ELF-1 (cell line): Measurements from ENCODE around the gene BZW2.

ENCODE experiments used
- DNase-seq: peaks from one replicate; pipeline ENCODE4 v3.0.0-alpha.2; 2016; ENCODE audit warnings: low read depth, low spot score

BZW2 gene

GRCh38 chr7:16747102-16747501 lies 101.1 kb downstream of the BZW2 start:
- no peak for DNase-seq

DNA sequence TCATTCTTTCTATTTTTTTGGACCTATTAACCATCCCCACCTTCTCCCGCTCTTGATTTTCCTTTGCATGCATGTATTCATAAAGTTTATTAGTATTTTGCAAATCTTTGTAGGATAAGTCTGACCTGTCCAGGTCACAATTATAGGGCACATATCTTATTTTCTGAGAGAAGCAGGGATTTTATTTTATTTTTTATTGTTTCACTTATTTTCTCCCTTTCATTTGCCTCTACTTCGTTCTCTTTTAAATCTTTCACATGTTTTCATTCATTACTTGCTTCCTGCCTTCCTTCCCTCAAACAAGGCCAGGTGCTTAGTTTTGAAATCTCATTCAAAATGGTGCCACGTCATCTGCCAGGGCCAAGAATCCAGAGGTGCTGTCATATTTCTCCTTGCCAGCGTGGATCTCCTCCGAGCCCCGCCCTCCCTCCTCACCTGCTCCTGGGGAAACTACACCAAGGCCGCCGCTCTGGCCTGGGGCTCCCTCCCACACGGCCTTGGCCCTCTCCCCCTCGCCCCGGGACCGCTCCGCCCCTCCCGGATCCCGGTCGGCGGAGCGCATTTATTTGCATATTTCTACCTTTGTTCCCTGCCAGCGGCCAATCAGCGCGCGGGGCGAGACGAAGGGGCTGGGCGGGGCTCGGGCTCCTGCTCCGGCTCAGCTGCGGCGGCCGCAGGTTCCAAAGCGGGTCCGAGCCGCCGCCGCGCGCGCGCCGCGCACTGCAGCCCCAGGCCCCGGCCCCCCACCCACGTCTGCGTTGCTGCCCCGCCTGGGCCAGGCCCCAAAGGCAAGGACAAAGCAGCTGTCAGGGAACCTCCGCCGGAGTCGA lies 107.3 kb downstream of the BZW2 start, which contains the start of gene TSPAN13:
Gene TSPAN13, plus strand, starts transcription at position 654 of the 830 bp plus-strand sequence. CDS start 213 bp downstream, outside the sequence.
- DNase-seq: peak; percentile 96

DNA sequence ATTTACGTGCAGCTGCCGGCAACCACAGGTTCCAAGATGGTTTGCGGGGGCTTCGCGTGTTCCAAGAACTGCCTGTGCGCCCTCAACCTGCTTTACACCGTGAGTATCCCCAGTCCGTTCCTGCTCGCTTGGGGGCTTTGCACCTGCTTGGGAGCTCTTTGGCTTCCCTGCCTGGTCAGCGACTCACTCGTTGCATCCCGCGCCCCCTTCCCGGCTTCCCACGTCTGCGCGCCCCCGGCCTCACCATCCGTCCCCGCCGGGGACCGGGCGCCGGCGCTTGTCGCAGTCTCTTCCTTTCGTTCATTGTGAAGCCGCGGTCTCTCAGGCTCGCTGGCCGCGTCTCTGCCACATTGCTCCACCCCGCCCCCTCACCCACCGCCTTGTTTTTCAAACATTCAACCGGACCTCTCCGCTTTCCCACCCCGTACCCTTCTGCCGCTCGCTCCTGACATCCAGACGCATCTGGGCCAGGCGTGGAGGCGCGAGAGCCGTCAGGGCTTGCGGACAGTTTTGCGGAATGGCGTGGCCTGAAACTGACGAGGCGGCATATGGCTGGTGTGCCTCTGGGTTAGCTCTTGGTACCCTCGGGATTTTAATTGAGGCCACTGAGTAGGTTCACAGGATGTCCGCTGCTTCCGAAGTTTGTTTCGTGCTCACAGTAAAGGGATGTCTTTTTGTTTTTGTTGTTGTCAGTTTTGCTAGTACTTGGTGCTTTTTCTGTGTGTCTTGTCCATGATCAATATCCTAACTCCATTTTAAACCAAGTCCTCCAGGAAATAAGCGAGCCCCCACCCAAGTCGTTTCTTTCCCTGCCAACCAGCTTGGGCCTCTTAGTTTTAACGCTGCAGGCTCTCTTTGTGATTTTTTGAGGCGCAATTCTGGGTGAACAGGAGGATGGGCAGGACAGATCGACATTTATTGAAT lies 108.2 kb downstream of the BZW2 start:
- peak; percentile 80 for DNase-seq

GRCh38 chr7:16754856-16755317 lies 108.9 kb downstream of the BZW2 start:
- DNase-seq: peak; percentile 13

GRCh38 chr7:16755397-16755796 lies 109.4 kb downstream of the BZW2 start:
- no peak for DNase-seq
